ENCODE results near the gene EPHX1. TPM values are rescaled to one million over a fixed set of nuclear protein-coding genes. Genes with fewer than 3 reads are reported as not detected.

The EPHX1 gene
- total RNA-seq, 1 donor from 2014 or later = 41.5 TPM

DNA sequence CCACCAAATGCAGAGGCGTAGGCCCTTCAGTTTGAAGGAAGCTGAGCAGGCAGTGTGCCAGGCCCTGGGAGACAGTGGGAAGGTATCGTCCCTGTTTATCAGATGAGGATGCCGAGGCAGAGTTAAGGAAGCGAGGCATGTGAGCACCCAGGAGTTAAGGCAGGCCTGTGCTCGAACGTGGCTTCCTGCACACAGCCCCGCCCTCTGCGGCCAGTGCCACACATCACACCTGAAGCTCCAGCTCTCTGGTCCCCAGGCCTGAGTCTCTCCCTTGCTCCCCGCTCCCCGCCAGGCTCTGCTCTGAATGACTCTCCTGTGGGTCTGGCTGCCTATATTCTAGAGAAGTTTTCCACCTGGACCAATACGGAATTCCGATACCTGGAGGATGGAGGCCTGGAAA, 32.1 kb downstream of the EPHX1 start:
- H3K27me3 Mint-ChIP-seq = no peaks in the 10 kb centered on the region
- H3K27ac Mint-ChIP-seq = peak overlapping the region; percentile 43
- TF ChIP-seq CTCF (IDR thresholded peaks at IDR 0.05; ENCODE audit: unreplicated experiment) = no peak
- no peak overlapping the region for H3K4me3 Mint-ChIP-seq (ENCODE audit: low read depth)
- DNase-seq (ENCODE audit: low spot score, unreplicated experiment) = no peak
- H3K4me1 Mint-ChIP-seq (ENCODE audit: low read depth) = peaks cover 7% of the 10 kb centered on the region
- H3K9me3 Mint-ChIP-seq (ENCODE audit: low read depth) = no peaks in the 10 kb centered on the region
- H3K36me3 Mint-ChIP-seq (ENCODE audit: insufficient read depth) = peaks cover 13% of the 10 kb centered on the region

GRCh38 chr1:225842788-225843425, 33.0 kb downstream of the EPHX1 start:
- Mint-ChIP-seq H3K4me1 (ENCODE audit: low read depth) (peaks cover 7% of the 10 kb centered on the region), H3K4me3 (ENCODE audit: low read depth) (no peak overlapping the region), H3K36me3 (ENCODE audit: insufficient read depth) (peaks cover 14% of the 10 kb centered on the region), H3K27me3 (no peaks in the 10 kb centered on the region), H3K27ac (peak overlapping the region; percentile 14), H3K9me3 (ENCODE audit: low read depth) (no peaks in the 10 kb centered on the region)
- no peak for TF ChIP-seq CTCF (IDR thresholded peaks at IDR 0.05; ENCODE audit: unreplicated experiment)
- DNase-seq (ENCODE audit: low spot score, unreplicated experiment) = no peak

DNA sequence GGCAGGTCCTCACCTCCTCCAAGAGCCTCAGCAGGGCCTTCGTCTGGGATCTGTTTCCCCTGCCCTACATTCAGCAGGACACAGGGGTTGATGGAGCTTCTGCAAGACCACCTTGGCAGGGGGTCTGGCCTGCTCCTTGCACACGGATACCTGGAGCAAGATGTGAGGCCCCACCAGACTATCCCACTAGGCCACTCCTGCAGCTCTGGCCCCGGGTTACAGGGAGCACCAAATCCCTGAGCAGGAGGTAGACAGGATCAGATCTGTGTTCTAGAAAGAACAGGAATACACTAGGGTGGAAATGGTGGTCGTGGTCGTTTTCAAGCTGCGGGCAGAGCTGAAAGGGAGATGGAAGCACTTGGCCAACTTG, 33.5 kb downstream of the EPHX1 start:
- Mint-ChIP-seq H3K4me1 (ENCODE audit: low read depth) (peaks cover 7% of the 10 kb centered on the region), H3K27ac (no peak overlapping the region)
- TF ChIP-seq CTCF (IDR thresholded peaks at IDR 0.05; ENCODE audit: unreplicated experiment) = no peak

DNA sequence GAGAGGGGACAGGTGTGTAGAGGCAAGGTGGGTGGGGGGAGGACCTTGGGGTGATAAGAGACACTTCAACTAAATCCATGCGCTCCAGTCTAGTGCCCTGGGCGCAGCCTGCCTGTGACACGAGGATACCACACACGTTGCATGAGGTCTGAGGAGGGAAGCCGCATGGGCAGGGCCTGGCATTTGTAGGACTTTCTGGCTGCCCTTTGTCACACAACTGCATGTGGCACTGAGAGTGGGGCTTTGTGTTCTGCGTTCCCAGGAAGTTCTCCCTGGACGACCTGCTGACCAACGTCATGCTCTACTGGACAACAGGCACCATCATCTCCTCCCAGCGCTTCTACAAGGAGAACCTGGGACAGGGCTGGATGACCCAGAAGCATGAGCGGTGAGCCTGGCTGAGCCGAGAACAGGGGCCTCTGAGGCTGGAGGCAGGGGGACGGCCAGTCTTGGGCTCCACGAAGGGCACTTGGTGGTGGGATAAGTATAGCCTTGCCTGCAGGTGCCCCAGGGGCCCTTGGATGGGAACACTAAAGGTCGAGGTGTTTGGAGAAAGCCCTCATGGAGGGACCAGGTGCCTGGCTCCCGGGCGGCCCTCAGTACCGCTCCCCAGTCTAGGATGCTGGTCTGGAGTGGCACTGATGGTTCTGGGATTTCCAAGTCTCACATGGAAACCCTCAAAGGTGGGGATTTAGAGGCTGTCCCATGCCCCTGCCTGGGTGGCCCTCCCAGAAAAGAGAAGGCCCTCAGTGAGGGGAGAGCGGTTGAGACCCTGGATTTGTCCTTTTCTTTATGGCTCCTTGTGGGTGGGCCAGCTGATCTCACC, 34.5 kb downstream of the EPHX1 start:
- no peak for TF ChIP-seq CTCF (IDR thresholded peaks at IDR 0.05; ENCODE audit: unreplicated experiment)
- Mint-ChIP-seq H3K36me3 (ENCODE audit: insufficient read depth) (peaks cover 19% of the 10 kb centered on the region), H3K9me3 (ENCODE audit: low read depth) (no peaks in the 10 kb centered on the region), H3K4me1 (ENCODE audit: low read depth) (peaks cover 7% of the 10 kb centered on the region), H3K27ac (peak overlapping the region; percentile 65), H3K4me3 (ENCODE audit: low read depth) (no peak overlapping the region), H3K27me3 (no peaks in the 10 kb centered on the region)
- DNase-seq (ENCODE audit: low spot score, unreplicated experiment) = no peak

More for the DNA sequence above, 33.5 kb downstream of the EPHX1 start:
- no peaks in the 10 kb centered on the region for H3K9me3 Mint-ChIP-seq (ENCODE audit: low read depth)
- H3K27me3 Mint-ChIP-seq = no peaks in the 10 kb centered on the region
- no peak overlapping the region for H3K4me3 Mint-ChIP-seq (ENCODE audit: low read depth)
- peaks cover 14% of the 10 kb centered on the region for H3K36me3 Mint-ChIP-seq (ENCODE audit: insufficient read depth)
- DNase-seq (ENCODE audit: low spot score, unreplicated experiment) = no peak

DNA sequence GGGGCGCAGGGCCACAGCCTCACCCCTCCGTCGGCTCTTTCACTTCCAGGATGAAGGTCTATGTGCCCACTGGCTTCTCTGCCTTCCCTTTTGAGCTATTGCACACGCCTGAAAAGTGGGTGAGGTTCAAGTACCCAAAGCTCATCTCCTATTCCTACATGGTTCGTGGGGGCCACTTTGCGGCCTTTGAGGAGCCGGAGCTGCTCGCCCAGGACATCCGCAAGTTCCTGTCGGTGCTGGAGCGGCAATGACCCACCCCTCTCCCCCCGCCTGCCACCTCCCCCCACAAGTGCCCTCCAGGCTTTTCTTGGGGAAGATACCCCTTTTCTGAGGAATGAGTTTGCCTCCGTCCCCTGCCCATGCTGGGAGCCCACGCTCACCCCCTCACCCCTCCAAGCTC, 35.2 kb downstream of the EPHX1 start:
- peaks cover 7% of the 10 kb centered on the region for H3K4me1 Mint-ChIP-seq (ENCODE audit: low read depth)
- H3K27ac Mint-ChIP-seq = no peak overlapping the region
- peaks cover 23% of the 10 kb centered on the region for H3K36me3 Mint-ChIP-seq (ENCODE audit: insufficient read depth)
- H3K27me3 Mint-ChIP-seq = no peaks in the 10 kb centered on the region
- H3K9me3 Mint-ChIP-seq (ENCODE audit: low read depth) = no peaks in the 10 kb centered on the region
- no peak for DNase-seq (ENCODE audit: low spot score, unreplicated experiment)
- H3K4me3 Mint-ChIP-seq (ENCODE audit: low read depth) = no peak overlapping the region
- TF ChIP-seq CTCF (IDR thresholded peaks at IDR 0.05; ENCODE audit: unreplicated experiment) = no peak

Measured in progenitor cell of endocrine pancreas (in vitro differentiated cells).